ENCODE results near the gene HSPBP1. TPM values are rescaled to one million over a fixed set of nuclear protein-coding genes. Genes with fewer than 3 reads are reported as not detected.

Gene HSPBP1
- total and polyA plus RNA-seq, 2 of the 4 experiments (the other 2 are of a cell fraction) = 21.0 to 43.2 TPM

DNA sequence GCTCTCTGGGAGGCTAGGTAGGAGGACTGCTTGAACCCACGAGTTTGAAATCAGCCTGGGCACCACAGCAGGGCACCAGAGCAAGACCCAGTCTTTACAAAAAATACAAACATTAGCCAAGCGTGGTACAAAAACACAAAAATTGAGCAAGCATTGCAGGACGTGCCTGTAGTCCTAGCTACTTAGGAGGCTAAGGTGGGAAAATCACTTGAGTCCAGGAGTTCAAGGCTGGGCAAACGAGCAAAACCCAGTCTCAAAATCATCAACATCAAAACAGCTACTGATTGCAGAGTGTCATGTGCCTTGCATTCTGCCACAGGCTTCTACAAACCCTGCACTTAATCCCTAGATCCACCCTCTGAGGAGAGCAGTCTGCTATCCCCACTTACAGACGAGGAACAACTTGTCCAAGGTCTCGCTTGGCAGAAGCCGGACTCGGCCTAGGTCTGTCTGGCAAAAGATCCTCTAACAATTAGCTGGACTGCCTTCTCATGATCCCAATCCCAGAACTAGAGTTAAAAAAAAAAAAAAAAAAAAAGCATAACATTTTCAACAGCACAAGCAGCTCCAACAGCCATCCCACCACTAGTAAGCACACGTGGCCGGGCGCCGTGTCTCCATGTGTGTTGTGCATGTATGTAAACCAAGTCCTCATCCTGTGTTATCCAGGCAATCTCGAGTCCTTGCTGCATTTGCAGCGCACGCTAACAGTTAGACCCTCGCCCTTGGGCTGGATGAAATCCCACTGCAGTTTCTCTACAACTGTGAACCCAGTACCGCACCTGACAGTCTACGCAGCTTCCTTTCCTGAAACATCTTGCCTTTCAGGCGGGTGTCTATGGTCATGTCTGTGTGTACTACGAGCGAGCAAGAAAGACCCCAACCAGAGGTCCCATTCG lies 23.1 kb downstream of the HSPBP1 start (continued):
- TF ChIP-seq, protein P1, sequence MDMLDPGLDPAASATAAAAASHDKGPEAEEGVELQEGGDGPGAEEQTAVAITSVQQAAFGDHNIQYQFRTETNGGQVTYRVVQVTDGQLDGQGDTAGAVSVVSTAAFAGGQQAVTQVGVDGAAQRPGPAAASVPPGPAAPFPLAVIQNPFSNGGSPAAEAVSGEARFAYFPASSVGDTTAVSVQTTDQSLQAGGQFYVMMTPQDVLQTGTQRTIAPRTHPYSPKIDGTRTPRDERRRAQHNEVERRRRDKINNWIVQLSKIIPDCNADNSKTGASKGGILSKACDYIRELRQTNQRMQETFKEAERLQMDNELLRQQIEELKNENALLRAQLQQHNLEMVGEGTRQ (IDR thresholded peaks at IDR 0.05; ENCODE audit: low read depth, low read length) = no peak
- TF ChIP-seq MAZ (IDR thresholded peaks at IDR 0.05; ENCODE audit: borderline replicate concordance, low read depth, low read length) = no peak
